ENCODE results near the gene CMTM2. TPM values are rescaled to one million over a fixed set of nuclear protein-coding genes. Genes with fewer than 3 reads are reported as not detected.

The CMTM2 gene
- total RNA-seq, 1 donor = not detected

GRCh38 chr16:66541388-66542355, 37.6 kb upstream of the CMTM2 start:
- no peak for DNase-seq (ENCODE audit: insufficient read length, low spot score, missing footprints)
- Histone ChIP-seq H4K20me1 (ENCODE audit: insufficient read depth, low read length) (peaks cover 5% of the 10 kb centered on the region), H3K4me2 (ENCODE audit: insufficient read depth, low read length) (no peak overlapping the region), H3K79me2 (ENCODE audit: insufficient read depth, low read length) (no peaks in the 10 kb centered on the region), H3K9me3 (ENCODE audit: low read depth, low read length) (no peaks in the 10 kb centered on the region), H3K27me3 (ENCODE audit: insufficient read depth, low read length) (no peaks in the 10 kb centered on the region), H3K36me3 (ENCODE audit: insufficient read depth, low read length) (peaks cover 29% of the 10 kb centered on the region), H3K27ac (ENCODE audit: low read depth, low read length) (no peak overlapping the region), H3K4me1 (ENCODE audit: insufficient read depth, low read length) (no peaks in the 10 kb centered on the region), H3K4me3 (ENCODE audit: insufficient read depth, low read length) (no peak overlapping the region), H2AFZ (ENCODE audit: low read length) (no peak overlapping the region)
- no peak for TF ChIP-seq CTCF (IDR thresholded peaks at IDR 0.05; ENCODE audit: extremely low read depth, low read depth, low read length)

GRCh38 chr16:66542396-66542795, 36.9 kb upstream of the CMTM2 start:
- no peaks in the 10 kb centered on the region for H3K4me1 ChIP-seq (ENCODE audit: insufficient read depth, low read length)
- no peak for TF ChIP-seq CTCF (IDR thresholded peaks at IDR 0.05; ENCODE audit: extremely low read depth, low read depth, low read length)
- H3K36me3 ChIP-seq (ENCODE audit: insufficient read depth, low read length) = peaks cover 24% of the 10 kb centered on the region
- peaks cover 5% of the 10 kb centered on the region for H4K20me1 ChIP-seq (ENCODE audit: insufficient read depth, low read length)
- H3K27me3 ChIP-seq (ENCODE audit: insufficient read depth, low read length) = no peaks in the 10 kb centered on the region
- H3K79me2 ChIP-seq (ENCODE audit: insufficient read depth, low read length) = no peaks in the 10 kb centered on the region
- H3K9me3 ChIP-seq (ENCODE audit: low read depth, low read length) = no peaks in the 10 kb centered on the region
- no peak for DNase-seq (ENCODE audit: insufficient read length, low spot score, missing footprints)
- H3K4me2 ChIP-seq (ENCODE audit: insufficient read depth, low read length) = no peak overlapping the region
- H3K27ac ChIP-seq (ENCODE audit: low read depth, low read length) = no peak overlapping the region
- H3K4me3 ChIP-seq (ENCODE audit: insufficient read depth, low read length) = no peak overlapping the region
- H2AFZ ChIP-seq (ENCODE audit: low read length) = no peak overlapping the region

GRCh38 chr16:66543541-66543940, 35.7 kb upstream of the CMTM2 start:
- no peak overlapping the region for H2AFZ ChIP-seq (ENCODE audit: low read length)
- H3K79me2 ChIP-seq (ENCODE audit: insufficient read depth, low read length) = no peaks in the 10 kb centered on the region
- DNase-seq (ENCODE audit: insufficient read length, low spot score, missing footprints) = peak; percentile 66
- no peak overlapping the region for H3K4me3 ChIP-seq (ENCODE audit: insufficient read depth, low read length)
- no peak overlapping the region for H3K27ac ChIP-seq (ENCODE audit: low read depth, low read length)
- peaks cover 4% of the 10 kb centered on the region for H4K20me1 ChIP-seq (ENCODE audit: insufficient read depth, low read length)
- no peaks in the 10 kb centered on the region for H3K27me3 ChIP-seq (ENCODE audit: insufficient read depth, low read length)
- H3K36me3 ChIP-seq (ENCODE audit: insufficient read depth, low read length) = peaks cover 21% of the 10 kb centered on the region
- TF ChIP-seq CTCF (IDR thresholded peaks at IDR 0.05; ENCODE audit: extremely low read depth, low read depth, low read length) = no peak
- H3K9me3 ChIP-seq (ENCODE audit: low read depth, low read length) = no peaks in the 10 kb centered on the region
- H3K4me1 ChIP-seq (ENCODE audit: insufficient read depth, low read length) = peaks cover 1% of the 10 kb centered on the region
- H3K4me2 ChIP-seq (ENCODE audit: insufficient read depth, low read length) = no peak overlapping the region

- DNase-seq (ENCODE audit: insufficient read length, low spot score, missing footprints) = no peak
- Histone ChIP-seq H2AFZ (ENCODE audit: low read length) (no peak overlapping the region), H3K4me1 (ENCODE audit: insufficient read depth, low read length) (peaks cover 8% of the 10 kb centered on the region), H3K27ac (ENCODE audit: low read depth, low read length) (no peak overlapping the region), H4K20me1 (ENCODE audit: insufficient read depth, low read length) (no peaks in the 10 kb centered on the region), H3K4me3 (ENCODE audit: insufficient read depth, low read length) (no peak overlapping the region), H3K4me2 (ENCODE audit: insufficient read depth, low read length) (no peak overlapping the region), H3K27me3 (ENCODE audit: insufficient read depth, low read length) (no peaks in the 10 kb centered on the region), H3K9me3 (ENCODE audit: low read depth, low read length) (no peaks in the 10 kb centered on the region), H3K36me3 (ENCODE audit: insufficient read depth, low read length) (peaks cover 17% of the 10 kb centered on the region), H3K79me2 (ENCODE audit: insufficient read depth, low read length) (no peaks in the 10 kb centered on the region)
- no peak for TF ChIP-seq CTCF (IDR thresholded peaks at IDR 0.05; ENCODE audit: extremely low read depth, low read depth, low read length)
Observed at GRCh38 chr16:66544016-66544757, 35.1 kb upstream of the CMTM2 start.

All from osteoblast (primary cell).